HUES64 (cell line): Measurements from ENCODE around the gene RPS6KA2.

ENCODE experiments used
- H3K27ac ChIP-seq: 2 replicates; pipeline ENCODE4 v1.7.0; 2013; ENCODE audit warnings: low read depth, low read length, inconsistent platforms
- H3K27me3 ChIP-seq: 2 replicates; pipeline ENCODE4 v1.6.1; 2013; ENCODE audit warnings: mild to moderate bottlenecking, low read length; ENCODE audit not compliant: insufficient read depth
- H3K36me3 ChIP-seq: 2 replicates; pipeline ENCODE4 v1.6.1; 2013; ENCODE audit warnings: mild to moderate bottlenecking, low read length; ENCODE audit not compliant: insufficient read depth
- H3K4me1 ChIP-seq: 2 replicates; pipeline ENCODE4 v1.6.1; 2013; ENCODE audit warnings: mild to moderate bottlenecking, low read length, moderate library complexity; ENCODE audit not compliant: insufficient read depth
- H3K4me3 ChIP-seq: 2 replicates; pipeline ENCODE4 v1.5.1; 2013; ENCODE audit warnings: mild to moderate bottlenecking, low read length, moderate library complexity
- H3K9ac ChIP-seq: 2 replicates; pipeline ENCODE4 v1.6.1; 2013; ENCODE audit warnings: mild to moderate bottlenecking, low read depth, low read length
- H3K9me3 ChIP-seq: 2 replicates; pipeline ENCODE4 v1.6.1; 2013; ENCODE audit warnings: low read depth, low read length; ENCODE audit not compliant: insufficient read depth
- WGBS: fragments of 150-250, 120-280 bp; methylation state at CpG from one replicate; pipeline ENCODE4 v1.1.7; 2013; ENCODE audit warnings: missing lambda C conversion rate; 5-methylcytosine and 5-hydroxymethylcytosine counted together

RPS6KA2 gene

DNA sequence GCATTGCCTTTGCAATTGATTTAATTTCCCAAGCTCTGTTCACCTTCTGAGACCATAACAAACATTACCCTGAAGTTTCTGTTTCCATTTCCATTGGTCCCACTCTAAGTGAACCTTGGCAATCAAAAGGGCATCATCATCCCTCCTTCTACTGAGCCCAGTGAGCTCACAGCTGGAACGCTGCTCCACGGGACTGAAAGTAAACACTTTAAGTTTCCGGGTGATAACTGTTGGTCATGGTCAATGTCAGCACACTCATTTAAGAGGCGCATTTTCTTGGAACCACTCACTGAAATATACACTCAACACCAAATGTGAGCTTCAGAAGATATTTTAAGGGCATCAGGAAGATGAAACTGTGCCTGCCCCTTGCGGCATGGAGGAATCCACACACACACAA lies 37.1 kb upstream of the RPS6KA2 start:
- H3K4me3 ChIP-seq = no peak overlapping the region
- H3K9ac ChIP-seq = no peak overlapping the region
- WGBS = 89% methylated on average over 5 of the region's 5 CpGs
- H3K36me3 ChIP-seq = no peaks in the 10 kb centered on the region
- no peak overlapping the region for H3K27ac ChIP-seq
- H3K4me1 ChIP-seq = no peaks in the 10 kb centered on the region
- no peaks in the 10 kb centered on the region for H3K27me3 ChIP-seq
- no peaks in the 10 kb centered on the region for H3K9me3 ChIP-seq

DNA sequence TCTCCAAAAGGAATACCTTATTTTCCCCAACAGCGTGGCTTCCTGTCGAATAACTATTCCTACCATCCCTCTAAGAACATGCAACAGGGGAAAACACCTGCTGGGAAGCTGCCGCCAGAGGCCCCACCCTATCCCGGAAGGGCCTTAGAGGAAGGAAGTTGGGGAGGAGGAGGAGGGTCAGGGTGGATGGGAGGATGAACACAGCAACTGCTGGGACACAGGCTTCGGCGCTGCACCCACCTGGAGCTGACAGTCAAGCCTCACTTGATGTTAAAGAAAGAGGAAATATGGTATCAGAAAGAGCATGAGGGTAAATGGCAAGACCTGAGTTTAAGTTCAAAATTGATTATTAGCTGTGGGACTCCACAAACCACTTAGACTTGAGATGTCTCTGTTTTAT lies 36.5 kb upstream of the RPS6KA2 start:
- Histone ChIP-seq H3K36me3 (no peaks in the 10 kb centered on the region), H3K4me1 (no peaks in the 10 kb centered on the region), H3K9ac (no peak overlapping the region), H3K27me3 (0 out of 2 replicates have a peak, but pooled peaks cover under 1% of the 10 kb centered on the region), H3K27ac (no peak overlapping the region), H3K4me3 (no peak overlapping the region), H3K9me3 (no peaks in the 10 kb centered on the region)
- 67% methylated on average over 6 of the region's 6 CpGs for WGBS

DNA sequence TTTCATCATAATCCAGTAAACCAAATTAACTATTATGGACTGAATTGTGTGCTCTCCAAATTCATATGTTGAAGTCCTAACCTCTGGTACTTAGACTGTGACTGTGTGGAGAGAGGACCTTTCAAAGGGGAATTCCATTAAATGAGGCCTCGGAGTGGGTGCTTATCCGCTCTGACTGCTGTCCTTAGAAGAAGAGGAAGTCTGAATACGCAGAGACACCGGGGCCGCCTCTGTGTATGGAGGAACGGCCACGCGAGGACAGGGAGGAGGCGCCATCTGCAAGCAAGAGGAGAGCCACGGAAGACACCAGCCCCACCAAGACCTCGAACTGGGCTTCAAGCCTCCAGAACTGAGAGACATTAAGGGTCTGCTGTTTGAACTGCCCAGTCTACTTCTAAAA lies 35.6 kb upstream of the RPS6KA2 start:
- Histone ChIP-seq H3K4me3 (no peak overlapping the region), H3K27ac (no peak overlapping the region), H3K4me1 (no peaks in the 10 kb centered on the region), H3K9me3 (no peaks in the 10 kb centered on the region), H3K27me3 (peaks cover 9% of the 10 kb centered on the region; the same call in 1 of the 2 replicates), H3K9ac (no peak overlapping the region), H3K36me3 (no peaks in the 10 kb centered on the region)
- WGBS = 97% methylated on average over 11 of the region's 11 CpGs

DNA sequence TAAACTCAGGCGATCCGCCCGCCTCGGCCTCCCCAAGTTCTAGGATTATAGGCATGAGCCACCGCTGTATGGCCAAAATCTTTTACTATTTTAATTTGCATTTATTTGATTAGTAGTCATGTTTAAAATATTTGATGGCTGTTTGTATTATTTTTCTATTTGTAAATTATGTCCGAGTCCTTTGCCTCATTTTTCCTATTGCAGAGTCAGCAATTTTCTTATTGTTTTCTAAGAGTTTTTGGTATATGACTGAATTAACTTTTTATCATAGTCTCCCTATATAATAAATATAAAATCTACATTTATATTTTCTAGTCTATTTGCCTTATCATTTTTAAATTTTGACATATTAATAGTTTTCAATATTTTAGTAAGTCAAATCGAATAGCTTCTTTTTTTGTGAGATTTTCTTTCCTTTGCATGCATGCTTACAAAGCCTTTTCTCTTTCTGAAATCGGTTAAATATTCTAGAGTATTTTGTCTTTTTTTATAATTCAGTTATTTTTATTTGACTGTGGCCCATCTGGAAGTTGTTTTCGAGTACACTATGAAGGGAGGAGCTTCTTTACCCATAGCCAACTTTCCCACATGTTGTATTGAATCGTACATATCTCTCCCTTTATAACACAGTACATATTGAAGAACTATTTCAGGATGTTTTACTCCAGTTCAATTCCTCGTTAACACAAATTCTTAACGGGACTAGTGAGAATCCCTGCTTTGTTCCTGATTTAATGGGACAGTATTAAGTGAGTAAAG lies 34.5 kb upstream of the RPS6KA2 start:
- H3K27me3 ChIP-seq = peaks cover 21% of the 10 kb centered on the region
- no peak overlapping the region for H3K27ac ChIP-seq
- WGBS = 95% methylated on average over 7 of the region's 12 CpGs

DNA sequence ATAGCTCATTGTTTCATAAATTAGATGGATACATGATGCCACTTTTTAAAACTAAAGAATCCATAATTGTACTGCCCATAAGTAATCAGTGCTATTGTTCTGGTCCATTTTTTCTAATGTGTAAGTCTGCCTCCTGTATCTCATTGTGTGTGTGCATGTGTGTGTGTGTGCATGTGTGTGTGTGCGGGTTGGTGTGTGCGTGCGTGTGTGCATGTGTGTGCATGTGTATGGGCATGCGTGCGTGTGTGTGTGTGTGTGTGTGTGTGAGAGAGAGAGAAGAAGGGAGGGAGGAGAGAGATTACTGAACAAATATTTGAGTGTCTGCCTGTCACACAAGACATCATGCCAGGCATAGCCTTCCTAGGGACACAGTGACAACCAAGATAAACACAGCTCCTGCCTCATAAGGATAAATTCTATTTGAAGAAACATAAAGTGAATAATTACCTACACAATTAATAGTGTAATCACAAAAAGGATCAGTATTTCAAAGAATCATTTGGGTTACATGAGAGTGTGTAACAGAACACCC lies 33.2 kb upstream of the RPS6KA2 start:
- H3K4me3 ChIP-seq = no peak overlapping the region
- H3K4me1 ChIP-seq = peaks cover 11% of the 10 kb centered on the region; the same call in 1 of the 2 replicates
- H3K9ac ChIP-seq = no peak overlapping the region
- H3K36me3 ChIP-seq = no peaks in the 10 kb centered on the region
- no peak overlapping the region for H3K27ac ChIP-seq
- H3K9me3 ChIP-seq = no peaks in the 10 kb centered on the region
- 98% methylated on average over 5 of the region's 5 CpGs for WGBS
- H3K27me3 ChIP-seq = peaks cover 33% of the 10 kb centered on the region

More for the DNA sequence above, 34.5 kb upstream of the RPS6KA2 start:
- Histone ChIP-seq H3K9ac (no peak overlapping the region), H3K4me3 (no peak overlapping the region), H3K9me3 (no peaks in the 10 kb centered on the region), H3K4me1 (peaks cover 5% of the 10 kb centered on the region; the same call in 1 of the 2 replicates), H3K36me3 (no peaks in the 10 kb centered on the region)

DNA sequence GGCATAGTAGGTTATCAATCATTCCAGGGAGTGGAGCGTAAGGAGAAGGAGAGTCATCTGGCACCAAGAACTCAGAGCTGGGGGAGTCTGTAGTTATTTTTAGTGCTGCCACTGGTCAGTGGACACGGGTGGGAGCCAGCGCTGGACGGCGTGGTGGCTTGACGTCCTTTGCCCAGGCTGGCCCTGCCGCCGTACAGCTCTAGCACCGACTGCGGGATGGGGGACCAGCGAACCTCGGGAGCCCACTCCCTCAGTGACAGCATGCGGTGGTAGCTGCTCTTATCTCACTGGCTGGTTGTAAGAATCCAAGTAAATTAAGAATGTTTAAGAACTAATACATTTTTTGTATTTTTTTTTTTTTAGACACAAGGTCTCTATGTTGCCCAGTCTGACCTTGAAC lies 32.5 kb upstream of the RPS6KA2 start:
- 97% methylated on average over 13 of the region's 13 CpGs for WGBS

DNA sequence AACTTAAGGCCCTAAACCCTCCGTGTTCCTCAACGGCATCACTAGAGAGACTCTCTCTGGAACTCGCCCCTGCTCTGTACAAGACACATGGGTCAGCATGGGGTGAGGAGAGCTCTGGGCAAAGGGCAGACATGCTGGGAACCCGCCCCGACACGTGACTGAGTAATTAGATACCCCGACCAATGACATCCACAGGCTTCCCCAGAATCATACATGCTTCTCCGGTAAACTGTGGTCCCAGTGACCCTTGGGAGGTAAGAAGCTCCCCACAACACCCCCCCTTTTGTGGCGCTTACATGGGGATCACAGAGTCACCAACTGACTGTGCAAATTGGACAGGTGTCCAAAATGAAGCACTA lies 31.7 kb upstream of the RPS6KA2 start:
- Histone ChIP-seq H3K9me3 (no peaks in the 10 kb centered on the region), H3K4me1 (peaks cover 11% of the 10 kb centered on the region; the same call in 1 of the 2 replicates), H3K9ac (no peak overlapping the region), H3K36me3 (no peaks in the 10 kb centered on the region), H3K27me3 (peaks cover 38% of the 10 kb centered on the region), H3K27ac (no peak overlapping the region), H3K4me3 (no peak overlapping the region)
- 95% methylated on average over 9 of the region's 9 CpGs for WGBS

More for the DNA sequence above, 32.5 kb upstream of the RPS6KA2 start:
- Histone ChIP-seq H3K4me1 (peaks cover 11% of the 10 kb centered on the region; the same call in 1 of the 2 replicates), H3K9ac (no peak overlapping the region), H3K27me3 (peaks cover 38% of the 10 kb centered on the region), H3K27ac (no peak overlapping the region), H3K9me3 (no peaks in the 10 kb centered on the region), H3K36me3 (no peaks in the 10 kb centered on the region), H3K4me3 (no peak overlapping the region)

DNA sequence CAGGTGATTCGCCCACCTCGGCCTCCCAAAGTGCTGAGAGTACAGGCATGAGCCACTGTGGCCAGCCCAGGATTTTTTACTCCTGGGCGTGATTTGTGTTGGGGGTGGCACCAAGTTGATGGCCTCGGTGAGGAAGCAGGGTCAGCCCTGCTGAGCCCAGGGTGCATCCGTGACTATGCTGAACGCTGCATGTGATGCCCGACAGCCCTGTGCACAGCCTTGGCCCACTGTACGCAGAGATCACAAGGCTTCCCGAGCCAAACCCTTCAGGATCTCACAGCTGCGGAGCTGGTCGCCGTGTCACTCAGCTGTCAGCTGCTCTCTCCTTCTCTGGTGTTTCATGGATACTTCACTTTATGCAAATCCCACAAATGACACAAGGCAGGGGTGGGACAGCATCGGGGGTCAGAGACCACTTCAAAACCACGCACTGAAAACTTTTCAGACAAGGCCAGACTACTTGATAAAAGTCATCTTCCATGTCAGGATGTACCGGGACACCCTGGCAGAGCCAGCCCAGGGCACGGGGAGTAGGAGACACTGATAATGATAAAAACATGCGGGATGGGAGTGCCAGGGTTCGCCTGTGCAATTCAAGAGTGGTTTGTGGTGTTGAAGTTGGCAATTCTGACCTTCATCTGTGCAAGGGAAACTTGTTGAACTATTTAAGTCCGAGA lies 31.2 kb upstream of the RPS6KA2 start:
- Histone ChIP-seq H3K27ac (no peak overlapping the region), H3K9me3 (no peaks in the 10 kb centered on the region), H3K27me3 (peaks cover 38% of the 10 kb centered on the region), H3K4me3 (no peak overlapping the region), H3K9ac (no peak overlapping the region), H3K4me1 (peaks cover 11% of the 10 kb centered on the region; the same call in 1 of the 2 replicates), H3K36me3 (no peaks in the 10 kb centered on the region)
- WGBS = 90% methylated on average over 19 of the region's 19 CpGs

DNA sequence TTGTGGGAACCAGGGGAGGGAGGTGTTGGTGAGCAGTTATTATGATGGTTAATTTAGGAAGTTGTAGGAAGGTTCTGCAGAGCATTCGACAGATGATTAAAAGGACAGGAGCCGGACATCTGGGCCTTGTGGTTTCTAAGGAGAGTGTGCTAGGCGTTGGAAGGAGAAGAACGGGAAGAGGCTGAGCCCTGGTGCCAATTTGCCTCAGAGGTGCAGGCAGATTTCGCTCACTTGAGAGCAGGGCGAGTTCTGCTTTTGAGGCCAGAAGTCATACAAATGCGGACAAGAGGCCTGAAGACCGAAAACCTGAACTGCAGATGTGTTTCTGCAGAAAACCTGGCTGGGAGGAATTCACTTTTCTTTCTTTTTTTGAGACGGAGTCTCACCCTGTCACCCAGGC lies 30.5 kb upstream of the RPS6KA2 start:
- peaks cover 11% of the 10 kb centered on the region; the same call in 1 of the 2 replicates for H3K4me1 ChIP-seq
- H3K27ac ChIP-seq = no peak overlapping the region
- H3K9me3 ChIP-seq = no peaks in the 10 kb centered on the region
- no peak overlapping the region for H3K9ac ChIP-seq
- H3K27me3 ChIP-seq = peaks cover 38% of the 10 kb centered on the region
- 90% methylated on average over 9 of the region's 9 CpGs for WGBS
- no peaks in the 10 kb centered on the region for H3K36me3 ChIP-seq
- H3K4me3 ChIP-seq = no peak overlapping the region

DNA sequence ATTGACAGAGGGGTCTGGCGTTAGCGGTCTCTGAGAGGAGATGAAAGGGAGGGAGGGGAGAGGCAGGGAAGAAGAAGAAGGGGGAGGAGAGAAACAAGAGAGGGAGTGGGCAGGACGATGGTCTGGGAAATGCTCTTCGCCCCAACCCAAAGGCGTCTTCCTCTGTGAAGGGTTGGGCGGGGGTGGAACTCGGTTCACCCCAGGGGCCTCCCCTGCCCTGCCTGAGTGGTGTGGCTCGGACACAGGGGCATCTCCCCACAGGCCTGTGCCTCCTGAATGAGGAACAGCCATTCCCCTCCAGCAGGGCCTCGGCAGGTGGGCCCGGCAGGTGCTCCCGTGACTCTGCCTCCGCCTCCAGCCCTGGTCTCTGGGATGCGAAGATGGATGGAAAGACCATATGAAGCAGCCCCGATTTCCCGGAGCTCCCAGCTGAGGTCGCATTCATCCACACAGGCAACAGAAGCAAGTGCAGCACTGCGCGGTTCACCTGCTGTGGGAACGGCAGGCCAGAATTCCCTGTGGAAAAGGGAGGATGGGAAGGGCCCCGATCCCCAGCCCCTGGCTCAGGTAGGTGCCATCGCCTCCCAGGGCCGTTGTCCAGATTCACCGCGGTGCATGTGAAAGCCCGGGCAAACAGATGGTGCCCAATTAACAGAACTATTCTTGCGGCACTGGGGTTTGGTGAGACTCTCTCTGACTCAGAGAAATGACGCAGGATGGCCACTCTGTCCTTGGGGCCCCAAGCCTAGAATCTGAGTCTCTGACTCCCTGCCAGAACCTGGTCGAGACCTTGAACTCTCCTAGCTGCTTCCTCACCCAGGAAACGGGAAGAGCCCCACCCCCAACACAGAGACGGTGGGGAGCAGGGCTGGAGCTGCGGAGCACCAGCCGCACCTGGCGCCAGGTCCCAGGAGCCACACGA lies 29.4 kb upstream of the RPS6KA2 start:
- peaks cover 11% of the 10 kb centered on the region; the same call in 1 of the 2 replicates for H3K4me1 ChIP-seq
- WGBS = 13% methylated on average over 34 of the region's 34 CpGs

More for the DNA sequence above, 29.4 kb upstream of the RPS6KA2 start:
- Histone ChIP-seq H3K9ac (peak overlapping the region; percentile 0; the same call in 1 of the 2 replicates), H3K36me3 (no peaks in the 10 kb centered on the region), H3K9me3 (no peaks in the 10 kb centered on the region), H3K27ac (no peak overlapping the region), H3K27me3 (peaks cover 38% of the 10 kb centered on the region), H3K4me3 (peak overlapping the region; percentile 51)
